ENCODE measurements around the gene UGT3A2.

The UGT3A2 gene

DNA sequence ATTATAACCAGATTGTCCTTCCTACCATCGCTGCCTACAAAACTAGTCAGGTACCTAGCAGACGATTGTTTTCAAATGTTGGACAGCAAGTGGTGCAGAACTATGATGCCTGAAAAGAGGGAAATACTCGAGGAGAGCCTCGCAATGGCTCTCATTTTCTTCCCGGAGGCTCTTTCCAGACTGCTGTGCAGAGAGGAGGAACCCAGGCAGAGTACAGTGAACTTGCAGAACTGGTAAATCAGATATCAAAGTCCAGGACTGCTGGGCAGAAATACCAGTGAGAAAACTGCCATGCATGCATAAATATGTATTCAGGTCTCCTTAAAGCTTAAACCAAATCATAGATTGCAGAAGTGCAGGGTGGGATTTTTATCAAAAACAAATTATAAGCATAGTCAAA is 49.1 kb downstream of the UGT3A2 start:
- Histone ChIP-seq H3K9me3 (ENCODE audit: low read length) (peaks cover 4% of the 10 kb centered on the region), H3K27me3 (ENCODE audit: insufficient read depth, low read length) (no peaks in the 10 kb centered on the region), H3K4me1 (ENCODE audit: insufficient read depth, low read length) (peaks cover 5% of the 10 kb centered on the region), H3K36me3 (ENCODE audit: insufficient read depth, low read length) (no peaks in the 10 kb centered on the region), H3K4me3 (ENCODE audit: low read length) (no peak overlapping the region), H2AFZ (ENCODE audit: low read depth, low read length) (no peak overlapping the region)

DNA sequence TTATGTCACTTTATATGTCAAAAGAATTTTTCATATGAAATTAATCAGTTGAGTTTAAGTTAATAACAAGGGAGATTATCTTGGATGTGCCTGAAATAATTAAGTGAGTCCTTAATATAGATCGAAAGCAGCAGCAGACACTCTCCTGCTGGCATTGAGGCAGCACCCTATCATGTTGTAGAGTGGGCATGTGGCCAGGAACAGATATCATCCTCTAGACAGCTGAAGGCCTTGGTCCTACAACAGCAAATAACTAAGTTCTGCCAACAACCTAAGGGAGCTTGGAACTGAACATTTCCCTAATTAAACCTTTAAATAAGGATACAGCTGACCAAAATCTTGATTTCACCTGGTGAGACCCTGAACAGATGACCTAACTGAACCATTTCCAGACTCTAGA is 49.7 kb downstream of the UGT3A2 start:
- Histone ChIP-seq H3K27me3 (ENCODE audit: insufficient read depth, low read length) (no peaks in the 10 kb centered on the region), H3K9me3 (ENCODE audit: low read length) (peaks cover 4% of the 10 kb centered on the region), H3K36me3 (ENCODE audit: insufficient read depth, low read length) (no peaks in the 10 kb centered on the region), H3K4me1 (ENCODE audit: insufficient read depth, low read length) (no peaks in the 10 kb centered on the region), H3K4me3 (ENCODE audit: low read length) (no peak overlapping the region), H2AFZ (ENCODE audit: low read depth, low read length) (no peak overlapping the region)

DNA sequence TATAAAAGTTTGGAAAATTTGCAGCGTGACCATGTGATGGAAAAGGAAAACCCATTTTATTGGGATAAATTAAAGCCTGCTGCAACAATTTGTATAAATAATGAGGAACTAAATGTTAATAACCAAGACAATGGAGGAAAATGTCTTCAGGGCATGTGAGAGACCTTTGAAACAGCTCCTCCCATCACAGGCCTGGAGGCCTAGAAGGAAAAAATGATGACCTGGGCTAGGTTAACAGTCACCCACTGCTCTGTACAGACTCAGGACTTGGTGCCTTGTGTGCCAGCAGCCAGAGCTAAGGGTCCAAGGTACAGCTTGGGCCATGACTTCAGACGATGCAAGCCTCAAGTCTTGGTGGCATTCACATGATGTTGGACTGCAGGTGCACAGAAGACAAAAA is 53.5 kb downstream of the UGT3A2 start:
- no peak overlapping the region for H3K4me3 ChIP-seq (ENCODE audit: low read length)
- H2AFZ ChIP-seq (ENCODE audit: low read depth, low read length) = no peak overlapping the region
- no peaks in the 10 kb centered on the region for H3K27me3 ChIP-seq (ENCODE audit: insufficient read depth, low read length)
- H3K9me3 ChIP-seq (ENCODE audit: low read length) = peaks cover 6% of the 10 kb centered on the region
- H3K36me3 ChIP-seq (ENCODE audit: insufficient read depth, low read length) = no peaks in the 10 kb centered on the region
- no peaks in the 10 kb centered on the region for H3K4me1 ChIP-seq (ENCODE audit: insufficient read depth, low read length)

DNA sequence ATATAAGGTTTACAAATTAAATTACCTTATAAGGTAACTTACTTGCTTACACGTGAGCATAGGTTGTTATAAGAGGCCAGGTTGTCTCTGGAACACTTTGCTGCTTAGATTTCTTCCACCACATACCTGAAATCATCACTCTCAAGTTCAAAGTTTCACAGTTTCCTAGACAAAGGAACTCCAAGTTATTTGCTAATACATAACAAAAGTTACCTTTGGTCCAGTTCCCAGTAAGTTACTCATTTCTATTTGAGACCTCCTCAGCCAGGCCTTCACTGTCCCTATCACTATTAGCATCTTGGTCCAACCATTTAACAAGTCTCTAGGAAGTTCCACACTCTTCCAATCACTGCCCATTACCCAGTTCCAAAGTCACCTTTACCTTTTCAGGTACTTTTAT is 57.0 kb downstream of the UGT3A2 start:
- Histone ChIP-seq H3K9me3 (ENCODE audit: low read length) (peaks cover 6% of the 10 kb centered on the region), H3K4me1 (ENCODE audit: insufficient read depth, low read length) (no peaks in the 10 kb centered on the region), H3K4me3 (ENCODE audit: low read length) (no peak overlapping the region), H3K27me3 (ENCODE audit: insufficient read depth, low read length) (no peaks in the 10 kb centered on the region), H3K36me3 (ENCODE audit: insufficient read depth, low read length) (no peaks in the 10 kb centered on the region), H2AFZ (ENCODE audit: low read depth, low read length) (no peak overlapping the region)

DNA sequence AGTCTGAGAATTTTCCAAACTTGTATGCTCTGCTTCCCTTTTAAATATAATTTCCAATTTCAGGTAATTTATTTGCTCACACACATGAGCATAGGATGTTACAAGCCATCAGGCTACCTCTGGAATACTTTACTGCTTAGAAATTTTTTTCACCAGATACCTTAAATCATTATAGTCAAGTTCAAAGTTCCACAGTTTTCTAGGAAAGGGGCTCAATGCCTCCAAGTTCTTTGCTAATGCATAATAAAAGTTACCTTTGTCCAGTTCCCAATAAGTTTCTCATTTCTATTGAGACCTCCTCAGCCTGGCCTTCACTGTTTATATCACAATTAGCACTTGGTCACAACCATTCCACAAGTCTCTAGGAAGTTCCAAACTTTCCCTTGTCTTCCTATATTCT is 59.3 kb downstream of the UGT3A2 start:
- H3K36me3 ChIP-seq (ENCODE audit: insufficient read depth, low read length) = no peaks in the 10 kb centered on the region
- no peak overlapping the region for H2AFZ ChIP-seq (ENCODE audit: low read depth, low read length)
- no peaks in the 10 kb centered on the region for H3K4me1 ChIP-seq (ENCODE audit: insufficient read depth, low read length)
- H3K9me3 ChIP-seq (ENCODE audit: low read length) = peaks cover 3% of the 10 kb centered on the region
- no peaks in the 10 kb centered on the region for H3K27me3 ChIP-seq (ENCODE audit: insufficient read depth, low read length)
- H3K4me3 ChIP-seq (ENCODE audit: low read length) = no peak overlapping the region

DNA sequence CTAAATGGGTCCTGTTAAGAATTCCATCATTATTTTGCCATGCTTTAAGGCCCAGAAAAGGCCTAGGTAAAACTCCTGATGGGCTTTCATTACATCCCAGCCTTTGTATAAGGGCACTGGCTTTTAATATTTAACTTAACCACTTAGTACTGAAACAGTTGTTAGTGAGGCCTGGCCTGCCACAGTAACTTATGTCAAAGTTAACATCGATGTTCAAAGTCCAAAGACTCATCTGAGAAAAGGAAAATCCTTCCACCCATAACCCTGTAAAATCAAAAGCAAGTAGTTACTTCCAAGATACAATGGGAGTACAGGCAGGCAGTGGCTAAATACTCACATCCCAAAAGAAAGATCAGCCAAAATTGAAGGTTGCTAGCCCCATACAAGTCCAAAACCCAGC is 60.5 kb downstream of the UGT3A2 start:
- Histone ChIP-seq H3K9me3 (ENCODE audit: low read length) (peaks cover 3% of the 10 kb centered on the region), H3K27me3 (ENCODE audit: insufficient read depth, low read length) (no peaks in the 10 kb centered on the region), H3K36me3 (ENCODE audit: insufficient read depth, low read length) (no peaks in the 10 kb centered on the region), H2AFZ (ENCODE audit: low read depth, low read length) (no peak overlapping the region), H3K4me3 (ENCODE audit: low read length) (no peak overlapping the region), H3K4me1 (ENCODE audit: insufficient read depth, low read length) (no peaks in the 10 kb centered on the region)

DNA sequence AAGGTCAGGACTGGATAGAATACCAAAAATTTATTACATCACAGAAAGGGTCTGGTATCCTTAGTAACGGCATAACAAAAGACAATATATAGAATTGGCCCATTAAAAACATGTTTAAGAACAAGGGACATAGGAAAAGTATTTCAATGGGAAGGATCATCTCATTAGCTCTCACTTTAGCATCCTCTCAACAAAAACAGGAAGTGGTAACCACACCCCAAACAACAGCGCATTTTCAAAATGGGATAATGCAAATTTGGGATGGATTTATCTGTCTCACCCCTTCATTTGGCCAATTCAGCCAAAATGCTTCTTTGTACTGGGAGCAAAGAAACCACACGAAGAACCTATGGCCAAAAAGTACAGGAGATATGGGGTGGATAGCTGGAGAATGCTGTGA is 65.7 kb downstream of the UGT3A2 start:
- Histone ChIP-seq H3K4me1 (ENCODE audit: insufficient read depth, low read length) (no peaks in the 10 kb centered on the region), H3K36me3 (ENCODE audit: insufficient read depth, low read length) (no peaks in the 10 kb centered on the region), H3K27me3 (ENCODE audit: insufficient read depth, low read length) (no peaks in the 10 kb centered on the region), H2AFZ (ENCODE audit: low read depth, low read length) (no peak overlapping the region), H3K4me3 (ENCODE audit: low read length) (no peak overlapping the region), H3K9me3 (ENCODE audit: low read length) (no peaks in the 10 kb centered on the region)

DNA sequence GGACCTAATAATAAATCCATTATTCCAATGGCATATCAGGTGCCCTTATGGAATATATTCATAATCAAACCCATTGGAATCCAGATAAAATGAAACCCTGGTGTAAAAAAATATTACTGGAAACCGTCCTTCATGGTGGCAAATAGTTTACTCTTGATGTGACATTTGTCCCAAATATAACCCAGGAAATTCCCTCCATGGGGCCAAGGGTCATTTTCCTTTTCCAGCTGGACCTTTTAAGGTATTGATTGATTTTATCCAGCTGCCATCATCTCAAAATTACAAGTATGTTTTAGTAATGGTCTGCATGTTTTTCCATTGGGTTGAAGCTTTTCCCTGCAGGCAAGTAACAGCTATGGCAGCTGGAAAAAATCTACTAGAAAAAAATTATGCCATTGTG is 67.1 kb downstream of the UGT3A2 start:
- H3K4me1 ChIP-seq (ENCODE audit: insufficient read depth, low read length) = no peaks in the 10 kb centered on the region
- H3K36me3 ChIP-seq (ENCODE audit: insufficient read depth, low read length) = no peaks in the 10 kb centered on the region
- H3K4me3 ChIP-seq (ENCODE audit: low read length) = no peak overlapping the region
- no peaks in the 10 kb centered on the region for H3K27me3 ChIP-seq (ENCODE audit: insufficient read depth, low read length)
- no peaks in the 10 kb centered on the region for H3K9me3 ChIP-seq (ENCODE audit: low read length)
- no peak overlapping the region for H2AFZ ChIP-seq (ENCODE audit: low read depth, low read length)

DNA sequence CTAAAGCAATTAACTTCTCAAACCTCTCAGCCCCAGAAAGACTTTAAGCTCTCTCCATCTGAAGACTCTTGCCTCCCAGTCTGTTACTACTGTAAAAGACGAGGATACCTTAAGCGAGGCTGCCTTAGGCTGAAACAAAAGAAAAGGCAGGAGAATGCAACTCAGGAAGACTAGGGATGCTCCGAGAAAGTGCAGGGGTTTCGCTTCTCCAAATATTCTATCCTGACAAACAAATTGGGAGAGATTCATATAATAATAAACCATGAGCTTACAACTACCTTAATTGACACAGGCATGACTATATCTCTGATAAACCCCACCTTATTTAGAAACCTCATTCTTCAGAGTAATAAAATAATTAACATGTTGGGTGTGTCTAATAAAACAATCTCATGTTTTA is 70.6 kb downstream of the UGT3A2 start:
- H2AFZ ChIP-seq (ENCODE audit: low read depth, low read length) = no peak overlapping the region
- H3K36me3 ChIP-seq (ENCODE audit: insufficient read depth, low read length) = no peaks in the 10 kb centered on the region
- peaks cover 9% of the 10 kb centered on the region for H3K27me3 ChIP-seq (ENCODE audit: insufficient read depth, low read length)
- H3K9me3 ChIP-seq (ENCODE audit: low read length) = no peaks in the 10 kb centered on the region
- no peaks in the 10 kb centered on the region for H3K4me1 ChIP-seq (ENCODE audit: insufficient read depth, low read length)
- no peak overlapping the region for H3K4me3 ChIP-seq (ENCODE audit: low read length)

DNA sequence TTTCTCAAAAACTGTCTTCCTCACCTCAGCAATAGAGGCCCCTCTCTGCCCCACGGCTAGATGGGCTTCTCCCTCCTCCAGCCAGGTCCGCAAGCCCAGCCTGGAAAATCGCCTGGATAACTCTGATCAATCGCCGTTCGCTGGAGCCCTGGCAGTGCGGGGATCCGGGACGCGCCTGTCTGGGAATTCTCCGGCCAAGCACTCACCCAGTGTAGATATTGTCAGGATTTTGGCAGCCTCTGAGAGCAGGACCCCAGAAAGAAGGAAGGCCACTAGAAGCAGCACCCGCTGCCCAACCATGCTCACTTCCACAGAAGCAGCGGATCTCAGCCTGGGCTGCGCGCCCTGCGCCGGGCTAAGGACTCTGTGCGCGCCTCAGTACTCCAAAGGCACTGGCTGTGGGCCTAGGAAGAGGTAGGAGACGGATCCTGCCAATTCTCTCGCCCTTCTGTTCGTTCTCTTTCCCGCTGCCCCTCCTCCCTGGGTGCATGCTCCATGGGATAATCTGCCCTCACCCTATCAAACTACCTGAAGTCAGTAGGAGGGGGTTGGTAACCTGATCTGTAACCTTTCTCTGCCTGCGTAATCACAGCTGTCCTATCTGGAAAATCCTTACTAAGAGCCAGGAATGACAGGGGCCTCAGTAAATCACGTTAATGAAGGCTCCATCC is 75.6 kb downstream of the UGT3A2 start, which contains the start of gene UGT3A1:
TSS of gene UGT3A1 (minus strand) at position 450 of the 671 bp plus-strand sequence. CDS start at position 300, 150 bp downstream.
- Histone ChIP-seq H3K27me3 (ENCODE audit: insufficient read depth, low read length) (peaks cover 20% of the 10 kb centered on the region), H3K9me3 (ENCODE audit: low read length) (no peaks in the 10 kb centered on the region), H3K4me3 (ENCODE audit: low read length) (no peak within 1 kb of the TSS), H3K36me3 (ENCODE audit: insufficient read depth, low read length) (no peaks in the 10 kb centered on the region), H3K4me1 (ENCODE audit: insufficient read depth, low read length) (no peaks in the 10 kb centered on the region), H2AFZ (ENCODE audit: low read depth, low read length) (no peak within 1 kb of the TSS)

DNA sequence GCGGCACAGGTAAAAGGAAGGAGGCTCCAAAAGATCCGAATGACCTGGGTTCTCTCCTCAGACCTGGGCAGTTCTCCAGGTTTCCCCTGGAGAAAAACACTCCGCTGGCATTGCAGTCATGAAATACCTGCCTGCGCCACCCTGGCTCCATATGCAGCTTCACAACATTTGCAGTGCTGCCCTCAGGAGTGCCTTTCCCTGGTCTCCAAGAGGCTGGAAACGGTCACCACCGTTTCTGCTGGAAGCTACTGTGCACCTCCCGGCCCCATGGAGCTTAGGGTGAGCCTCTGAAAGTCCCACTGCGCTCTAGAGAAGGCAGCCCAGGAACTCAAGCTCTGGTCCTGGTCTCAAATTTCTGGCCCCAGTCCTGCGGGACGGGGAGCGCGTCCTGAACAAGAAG is 76.2 kb downstream of the UGT3A2 start:
- no peak overlapping the region for H2AFZ ChIP-seq (ENCODE audit: low read depth, low read length)
- no peaks in the 10 kb centered on the region for H3K9me3 ChIP-seq (ENCODE audit: low read length)
- H3K36me3 ChIP-seq (ENCODE audit: insufficient read depth, low read length) = no peaks in the 10 kb centered on the region
- H3K27me3 ChIP-seq (ENCODE audit: insufficient read depth, low read length) = peaks cover 20% of the 10 kb centered on the region
- no peaks in the 10 kb centered on the region for H3K4me1 ChIP-seq (ENCODE audit: insufficient read depth, low read length)
- no peak overlapping the region for H3K4me3 ChIP-seq (ENCODE audit: low read length)

DNA sequence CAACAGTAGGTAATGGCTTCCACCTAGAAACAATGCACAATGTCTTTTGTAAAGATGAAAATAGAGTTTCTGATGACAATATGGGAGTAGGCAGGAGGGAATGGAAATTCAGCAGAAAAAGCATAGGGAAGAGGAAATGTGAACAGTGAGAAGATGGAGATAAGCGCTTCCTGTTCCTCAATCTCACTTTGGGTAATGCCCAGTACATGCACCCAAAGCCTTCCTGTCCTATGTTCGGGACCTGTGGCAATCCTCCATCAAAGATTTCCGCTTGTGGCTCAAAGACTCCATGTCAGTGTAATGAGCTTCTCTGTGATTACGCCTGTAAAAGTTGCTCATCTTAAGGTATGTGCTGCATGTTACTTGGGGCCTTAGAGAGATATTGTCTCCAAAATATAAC is 78.2 kb downstream of the UGT3A2 start:
- Histone ChIP-seq H3K36me3 (ENCODE audit: insufficient read depth, low read length) (no peaks in the 10 kb centered on the region), H2AFZ (ENCODE audit: low read depth, low read length) (no peak overlapping the region), H3K27me3 (ENCODE audit: insufficient read depth, low read length) (peaks cover 20% of the 10 kb centered on the region), H3K4me3 (ENCODE audit: low read length) (no peak overlapping the region), H3K9me3 (ENCODE audit: low read length) (no peaks in the 10 kb centered on the region), H3K4me1 (ENCODE audit: insufficient read depth, low read length) (no peaks in the 10 kb centered on the region)

DNA sequence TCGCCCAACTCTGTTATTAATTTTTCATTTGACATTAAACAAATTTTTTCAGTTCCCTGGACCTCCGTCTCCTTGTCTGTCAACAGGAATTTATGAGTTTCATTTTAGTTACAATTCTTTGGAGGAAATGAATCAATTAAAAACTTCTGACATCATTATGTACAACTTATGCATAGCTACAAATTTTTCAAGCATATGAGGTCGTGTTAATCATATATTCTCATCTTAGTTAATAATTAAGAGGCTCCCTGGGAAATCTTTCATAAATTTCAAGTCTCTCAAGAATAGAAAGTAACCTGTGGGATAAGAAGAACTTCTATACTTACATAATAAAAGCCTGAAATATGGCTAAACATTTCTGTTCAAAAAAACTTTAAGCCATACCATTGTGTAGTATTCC is 78.9 kb downstream of the UGT3A2 start:
- H3K9me3 ChIP-seq (ENCODE audit: low read length) = no peaks in the 10 kb centered on the region
- no peak overlapping the region for H2AFZ ChIP-seq (ENCODE audit: low read depth, low read length)
- no peaks in the 10 kb centered on the region for H3K4me1 ChIP-seq (ENCODE audit: insufficient read depth, low read length)
- peaks cover 20% of the 10 kb centered on the region for H3K27me3 ChIP-seq (ENCODE audit: insufficient read depth, low read length)
- no peak overlapping the region for H3K4me3 ChIP-seq (ENCODE audit: low read length)
- no peaks in the 10 kb centered on the region for H3K36me3 ChIP-seq (ENCODE audit: insufficient read depth, low read length)
